Activated CD8-positive, alpha-beta memory T cell treated with anti-CD3 and anti-CD28 coated beads for 48 hours (primary cell): Measurements from ENCODE around the gene HNRNPH2.

Experiments
- DNase-seq, 3 experiments: peaks; one replicate each; pipeline ENCODE4 v3.0.0-alpha.2; 2020; ENCODE audit warnings: low read depth in 2 of 3, low spot score in 2 of 3

HNRNPH2 gene

DNA sequence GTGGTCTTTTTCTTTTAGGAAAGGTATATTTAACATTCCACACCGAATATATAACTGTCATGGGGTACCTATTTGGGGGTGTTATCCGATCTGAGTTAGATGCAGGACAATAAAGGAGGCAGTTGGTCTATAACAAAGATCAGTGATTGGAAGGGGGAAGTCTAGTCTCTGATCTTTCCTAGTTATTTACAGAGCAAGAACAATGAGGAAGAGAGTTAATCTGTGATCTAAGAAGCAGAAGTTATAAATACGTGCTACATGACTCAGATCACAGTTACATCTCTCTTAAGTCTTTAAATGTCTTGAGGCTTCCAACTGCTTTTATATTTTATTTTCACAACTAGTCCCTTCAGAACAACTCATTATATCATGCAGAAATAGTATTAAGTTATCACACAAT is 44.0 kb downstream of the HNRNPH2 start:
- DNase-seq, result no peak

- no peak for DNase-seq
Observed at GRCh38 chrX:101460669-101461068, 52.6 kb downstream of the HNRNPH2 start.

DNA sequence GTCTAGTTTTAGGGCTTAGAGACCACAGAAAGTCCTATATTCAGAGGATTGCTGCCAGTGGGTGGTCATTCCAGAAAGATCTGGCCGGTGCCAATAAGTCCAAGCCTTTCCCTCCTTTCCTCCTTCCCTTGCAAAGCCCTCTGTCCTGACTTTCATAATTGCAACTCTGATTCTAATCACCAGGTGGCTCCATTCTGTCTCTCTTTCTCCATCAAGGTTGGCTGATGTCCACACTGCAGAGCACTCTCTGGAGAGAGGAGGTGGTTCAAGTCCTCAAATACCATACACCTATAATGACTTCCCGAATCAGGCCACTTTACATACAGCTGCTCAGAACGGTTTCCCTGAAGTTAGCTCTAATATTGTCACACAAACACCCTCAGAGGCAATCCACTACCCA is 54.9 kb downstream of the HNRNPH2 start:
- DNase-seq, result no peak
